HUES64 (cell line): ENCODE measurements around the gene MRTO4. TPM values are rescaled to one million over a fixed set of nuclear protein-coding genes. Genes with fewer than 3 reads are reported as not detected.

Source experiments
- H3K27ac ChIP-seq: 2 replicates; pipeline ENCODE4 v1.7.0; 2013; ENCODE audit warnings: low read depth, low read length, inconsistent platforms
- H3K27me3 ChIP-seq: 2 replicates; pipeline ENCODE4 v1.6.1; 2013; ENCODE audit warnings: mild to moderate bottlenecking, low read length; ENCODE audit not compliant: insufficient read depth
- H3K36me3 ChIP-seq: 2 replicates; pipeline ENCODE4 v1.6.1; 2013; ENCODE audit warnings: mild to moderate bottlenecking, low read length; ENCODE audit not compliant: insufficient read depth
- H3K4me1 ChIP-seq: 2 replicates; pipeline ENCODE4 v1.6.1; 2013; ENCODE audit warnings: mild to moderate bottlenecking, low read length, moderate library complexity; ENCODE audit not compliant: insufficient read depth
- H3K4me3 ChIP-seq: 2 replicates; pipeline ENCODE4 v1.5.1; 2013; ENCODE audit warnings: mild to moderate bottlenecking, low read length, moderate library complexity
- H3K9ac ChIP-seq: 2 replicates; pipeline ENCODE4 v1.6.1; 2013; ENCODE audit warnings: mild to moderate bottlenecking, low read depth, low read length
- H3K9me3 ChIP-seq: 2 replicates; pipeline ENCODE4 v1.6.1; 2013; ENCODE audit warnings: low read depth, low read length; ENCODE audit not compliant: insufficient read depth
- WGBS: fragments of 150-250, 120-280 bp; methylation state at CpG from one replicate; pipeline ENCODE4 v1.1.7; 2013; ENCODE audit warnings: missing lambda C conversion rate; 5-methylcytosine and 5-hydroxymethylcytosine counted together
- polyA plus RNA-seq, 2 experiments: library from polyadenylated mRNA; stranded (reverse); fragments of 50-300 nt; gene quantifications; one replicate each; pipeline ENCODE4 v1.2.3, GENCODE V29; 2013

The MRTO4 gene
- polyA plus RNA-seq (2013, experiment 1 of 2): 53.6 TPM
- 38.8 TPM for polyA plus RNA-seq (2013, experiment 2 of 2)

GRCh38 chr1:19251305-19252196, at the start of gene MRTO4, which contains the start of gene EMC1:
Gene MRTO4, plus strand, starts transcription at chr1:19251805. Its CDS starts 31 bp downstream, at chr1:19251836.
Gene EMC1, minus strand, starts transcription at chr1:19251524. Its CDS starts 15 bp downstream, at chr1:19251509.
- H3K9ac ChIP-seq: peak within 1 kb of the TSS; percentile 100
- peak within 1 kb of the TSS; percentile 99 for H3K27ac ChIP-seq
- no peaks in the 10 kb centered on the region for H3K9me3 ChIP-seq
- H3K4me3 ChIP-seq: peak within 1 kb of the TSS; percentile 99
- under 1% methylated on average over 81 of the region's 81 CpGs for WGBS
- H3K4me1 ChIP-seq: peaks cover 14% of the 10 kb centered on the region
- no peaks in the 10 kb centered on the region for H3K27me3 ChIP-seq
- peaks cover 23% of the 10 kb centered on the region for H3K36me3 ChIP-seq

GRCh38 chr1:19202396-19202795, 49.2 kb upstream of the MRTO4 start:
- Histone ChIP-seq H3K9ac (no peak overlapping the region), H3K36me3 (peaks cover 55% of the 10 kb centered on the region), H3K27ac (no peak overlapping the region), H3K4me1 (no peaks in the 10 kb centered on the region), H3K27me3 (no peaks in the 10 kb centered on the region), H3K4me3 (no peak overlapping the region), H3K9me3 (no peaks in the 10 kb centered on the region)
- WGBS: 91% methylated on average over 3 of the region's 3 CpGs

- no peaks in the 10 kb centered on the region for H3K27me3 ChIP-seq
- H3K36me3 ChIP-seq: peaks cover 45% of the 10 kb centered on the region
- H3K9me3 ChIP-seq: no peaks in the 10 kb centered on the region
- peaks cover 1% of the 10 kb centered on the region; the same call in 1 of the 2 replicates for H3K4me1 ChIP-seq
- WGBS: 96% methylated on average over 2 of the region's 2 CpGs
- H3K4me3 ChIP-seq: no peak overlapping the region
- no peak overlapping the region for H3K9ac ChIP-seq
- H3K27ac ChIP-seq: no peak overlapping the region
Measured at GRCh38 chr1:19203440-19203839, 48.2 kb upstream of the MRTO4 start.

- 97% methylated on average over 5 of the region's 6 CpGs for WGBS
- Histone ChIP-seq H3K4me1 (peaks cover 7% of the 10 kb centered on the region), H3K9me3 (no peaks in the 10 kb centered on the region), H3K4me3 (no peak overlapping the region), H3K36me3 (peaks cover 33% of the 10 kb centered on the region), H3K9ac (no peak overlapping the region), H3K27me3 (no peaks in the 10 kb centered on the region), H3K27ac (no peak overlapping the region)
Measured at GRCh38 chr1:19204446-19205266, 46.9 kb upstream of the MRTO4 start.

GRCh38 chr1:19205403-19205802, 46.2 kb upstream of the MRTO4 start:
- 90% methylated on average over 1 of the region's 1 CpG for WGBS
- no peak overlapping the region for H3K27ac ChIP-seq
- H3K4me3 ChIP-seq: no peak overlapping the region
- H3K4me1 ChIP-seq: peaks cover 7% of the 10 kb centered on the region
- no peaks in the 10 kb centered on the region for H3K27me3 ChIP-seq
- H3K9ac ChIP-seq: peak overlapping the region; percentile 14; the same call in 1 of the 2 replicates
- peaks cover 25% of the 10 kb centered on the region for H3K36me3 ChIP-seq
- no peaks in the 10 kb centered on the region for H3K9me3 ChIP-seq

GRCh38 chr1:19205845-19206244, 45.8 kb upstream of the MRTO4 start:
- Histone ChIP-seq H3K27ac (no peak overlapping the region), H3K27me3 (no peaks in the 10 kb centered on the region), H3K4me1 (peaks cover 7% of the 10 kb centered on the region), H3K9me3 (no peaks in the 10 kb centered on the region), H3K36me3 (peaks cover 21% of the 10 kb centered on the region), H3K9ac (peak overlapping the region; percentile 14; the same call in 1 of the 2 replicates), H3K4me3 (no peak overlapping the region)
- WGBS: 96% methylated on average over 5 of the region's 5 CpGs

GRCh38 chr1:19206947-19207346, 44.7 kb upstream of the MRTO4 start:
- no peaks in the 10 kb centered on the region for H3K9me3 ChIP-seq
- H3K4me3 ChIP-seq: no peak overlapping the region
- H3K9ac ChIP-seq: no peak overlapping the region
- no peaks in the 10 kb centered on the region for H3K27me3 ChIP-seq
- WGBS: 93% methylated on average over 3 of the region's 3 CpGs
- peaks cover 11% of the 10 kb centered on the region for H3K4me1 ChIP-seq
- H3K27ac ChIP-seq: no peak overlapping the region
- peaks cover 11% of the 10 kb centered on the region for H3K36me3 ChIP-seq

- no peaks in the 10 kb centered on the region for H3K27me3 ChIP-seq
- peak overlapping the region; percentile 97 for H3K27ac ChIP-seq
- H3K36me3 ChIP-seq: peaks cover 24% of the 10 kb centered on the region
- peaks cover 11% of the 10 kb centered on the region for H3K4me1 ChIP-seq
- WGBS: 48% methylated on average over 6 of the region's 8 CpGs
- H3K9ac ChIP-seq: peak overlapping the region; percentile 89
- H3K9me3 ChIP-seq: no peaks in the 10 kb centered on the region
- peak overlapping the region; percentile 92 for H3K4me3 ChIP-seq
Measured at GRCh38 chr1:19208710-19209438, 42.7 kb upstream of the MRTO4 start.

- Histone ChIP-seq H3K36me3 (peaks cover 30% of the 10 kb centered on the region), H3K4me1 (peaks cover 11% of the 10 kb centered on the region), H3K9me3 (no peaks in the 10 kb centered on the region), H3K27me3 (no peaks in the 10 kb centered on the region), H3K27ac (peak overlapping the region; percentile 97), H3K4me3 (peak overlapping the region; percentile 92), H3K9ac (peak overlapping the region; percentile 89)
- 2% methylated on average over 27 of the region's 28 CpGs for WGBS
Measured at GRCh38 chr1:19209439-19209989, 42.1 kb upstream of the MRTO4 start.

GRCh38 chr1:19209990-19210771, 41.4 kb upstream of the MRTO4 start, which contains the start of gene UBR4:
Gene UBR4, minus strand, starts transcription at chr1:19210266. Its CDS starts 18 bp downstream, at chr1:19210248.
- H3K4me1 ChIP-seq: peaks cover 11% of the 10 kb centered on the region
- H3K9ac ChIP-seq: peak within 1 kb of the TSS; percentile 89
- under 1% methylated on average over 80 of the region's 80 CpGs for WGBS
- H3K27ac ChIP-seq: peak within 1 kb of the TSS; percentile 97
- H3K36me3 ChIP-seq: peaks cover 29% of the 10 kb centered on the region
- no peaks in the 10 kb centered on the region for H3K9me3 ChIP-seq
- H3K27me3 ChIP-seq: no peaks in the 10 kb centered on the region
- peak within 1 kb of the TSS; percentile 92 for H3K4me3 ChIP-seq
